Skeletal muscle satellite cell (primary cell): ENCODE data around the gene F3.

Source experiments
- H3K27me3 ChIP-seq: 2 replicates; pipeline ENCODE4 v1.7.0; 2013; ENCODE audit warnings: low read length; ENCODE audit not compliant: control insufficient read depth, insufficient read depth
- H3K36me3 ChIP-seq: 2 replicates; pipeline ENCODE4 v1.7.0; 2013; ENCODE audit warnings: mild to moderate bottlenecking, control low read depth, low read length; ENCODE audit not compliant: insufficient read depth
- H3K4me1 ChIP-seq: 2 replicates; pipeline ENCODE4 v1.7.0; 2013; ENCODE audit warnings: low read length; ENCODE audit not compliant: control insufficient read depth, insufficient read depth
- H3K4me2 ChIP-seq: 2 replicates; pipeline ENCODE4 v1.7.0; 2013; ENCODE audit warnings: mild to moderate bottlenecking, low read length
- H3K4me3 ChIP-seq: 2 replicates; pipeline ENCODE4 v1.7.0; 2013; ENCODE audit warnings: low read length
- H3K9ac ChIP-seq: 2 replicates; pipeline ENCODE4 v1.7.0; 2013; ENCODE audit warnings: mild to moderate bottlenecking, low read depth, low read length, moderate library complexity
- H3K9me3 ChIP-seq: replicated peaks from 2 replicates; pipeline ENCODE4 v1.7.0; 2013; ENCODE audit warnings: mild to moderate bottlenecking, control low read depth, low read length

Gene F3

DNA sequence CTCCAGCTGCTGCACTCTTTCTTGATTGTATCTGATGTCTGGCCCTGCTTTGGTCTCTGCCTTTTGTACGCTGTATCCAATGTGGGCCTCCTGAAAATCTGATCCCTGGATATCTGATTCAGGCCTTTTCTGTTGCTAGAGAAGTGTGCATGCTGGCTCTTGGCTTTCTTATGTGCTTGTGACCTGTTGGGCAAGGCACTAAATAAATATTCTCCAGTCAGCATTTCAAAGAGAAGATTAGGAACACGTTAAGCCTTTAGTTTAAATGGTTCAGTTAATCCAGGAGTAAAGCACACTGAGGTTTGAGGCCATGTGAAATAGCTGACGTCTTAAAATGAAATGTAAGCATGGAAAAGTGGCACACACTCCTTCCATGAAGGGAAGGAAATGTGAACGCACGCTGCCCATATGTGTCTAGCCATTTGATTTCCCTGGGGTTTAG is 9.3 kb upstream of the F3 start:
- H3K4me3 ChIP-seq, result no peak overlapping the region
- no peaks in the 10 kb centered on the region for H3K36me3 ChIP-seq
- H3K27me3 ChIP-seq, result no peaks in the 10 kb centered on the region
- H3K4me2 ChIP-seq, result no peak overlapping the region
- peaks cover 25% of the 10 kb centered on the region for H3K4me1 ChIP-seq
- H3K9me3 ChIP-seq, result no peaks in the 10 kb centered on the region
- H3K9ac ChIP-seq, result no peak overlapping the region

DNA sequence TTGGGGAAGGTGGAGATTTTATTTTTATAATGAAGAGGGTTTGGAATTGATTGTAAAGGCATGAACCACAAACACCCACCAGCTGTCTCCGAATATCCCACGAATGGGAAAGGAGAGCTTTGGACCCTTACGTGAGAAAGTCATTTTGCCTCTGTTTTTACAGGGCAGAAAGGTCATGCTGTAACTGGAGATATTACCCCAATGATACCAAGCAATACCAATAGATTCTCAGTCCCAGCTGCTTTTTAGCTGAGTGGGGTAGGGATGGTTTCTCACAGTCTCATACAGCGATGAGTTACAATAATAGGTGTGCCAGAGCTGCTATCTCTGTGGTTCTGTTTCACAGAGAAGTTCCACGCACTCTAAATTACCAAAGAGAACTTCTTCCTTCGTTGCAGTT is 8.8 kb upstream of the F3 start:
- no peaks in the 10 kb centered on the region for H3K9me3 ChIP-seq
- no peak overlapping the region for H3K4me3 ChIP-seq
- no peak overlapping the region for H3K9ac ChIP-seq
- peaks cover 29% of the 10 kb centered on the region for H3K4me1 ChIP-seq
- no peak overlapping the region for H3K4me2 ChIP-seq
- H3K27me3 ChIP-seq, result no peaks in the 10 kb centered on the region
- H3K36me3 ChIP-seq, result no peaks in the 10 kb centered on the region

- H3K9me3 ChIP-seq, result no peaks in the 10 kb centered on the region
- H3K4me3 ChIP-seq, result no peak overlapping the region
- H3K36me3 ChIP-seq, result no peaks in the 10 kb centered on the region
- H3K4me1 ChIP-seq, result peaks cover 35% of the 10 kb centered on the region
- H3K27me3 ChIP-seq, result no peaks in the 10 kb centered on the region
- no peak overlapping the region for H3K4me2 ChIP-seq
- no peak overlapping the region for H3K9ac ChIP-seq
Measured at GRCh38 chr1:94549706-94550105, 8.1 kb upstream of the F3 start.

DNA sequence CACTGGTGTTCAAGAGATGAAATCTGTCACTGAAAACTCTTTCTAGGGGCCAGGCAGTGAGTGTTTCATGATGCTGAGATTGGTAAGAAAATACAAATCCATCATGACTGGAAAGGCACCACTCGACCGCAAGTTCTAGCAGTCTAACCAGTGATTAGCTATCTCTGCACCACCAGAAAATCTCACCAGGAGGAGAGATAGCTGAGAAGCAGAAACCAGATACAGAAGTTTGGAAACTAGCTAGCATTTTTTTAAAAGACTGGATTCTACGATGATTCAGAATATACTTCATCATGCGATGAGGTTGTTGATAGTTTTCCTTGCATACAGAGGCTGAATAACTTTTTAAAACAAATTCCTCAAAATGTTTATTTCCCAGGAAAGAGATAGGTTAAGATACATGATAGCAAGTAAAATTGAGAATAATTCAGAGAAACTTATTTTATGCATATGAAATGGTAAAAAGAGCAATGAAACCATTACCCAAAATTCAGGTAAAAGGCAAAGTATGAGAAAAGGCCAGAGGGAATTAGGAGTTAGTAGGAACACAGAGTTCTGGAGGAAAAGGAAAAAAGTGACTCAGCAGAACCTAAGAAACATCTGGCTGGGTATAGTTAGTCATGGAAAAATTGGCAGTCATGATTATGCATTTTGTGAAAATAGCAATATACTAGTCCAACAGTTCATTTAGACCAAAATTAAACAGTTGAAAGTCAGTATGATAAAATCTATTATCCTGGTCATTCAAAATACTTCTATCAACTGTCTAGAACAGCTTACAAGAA is 3.3 kb upstream of the F3 start:
- H3K4me1 ChIP-seq, result peaks cover 47% of the 10 kb centered on the region
- peak overlapping the region; percentile 10 for H3K4me3 ChIP-seq
- H3K9ac ChIP-seq, result peak overlapping the region; percentile 35
- H3K36me3 ChIP-seq, result no peaks in the 10 kb centered on the region
- H3K9me3 ChIP-seq, result no peaks in the 10 kb centered on the region
- H3K4me2 ChIP-seq, result peak overlapping the region; percentile 49
- no peaks in the 10 kb centered on the region for H3K27me3 ChIP-seq

DNA sequence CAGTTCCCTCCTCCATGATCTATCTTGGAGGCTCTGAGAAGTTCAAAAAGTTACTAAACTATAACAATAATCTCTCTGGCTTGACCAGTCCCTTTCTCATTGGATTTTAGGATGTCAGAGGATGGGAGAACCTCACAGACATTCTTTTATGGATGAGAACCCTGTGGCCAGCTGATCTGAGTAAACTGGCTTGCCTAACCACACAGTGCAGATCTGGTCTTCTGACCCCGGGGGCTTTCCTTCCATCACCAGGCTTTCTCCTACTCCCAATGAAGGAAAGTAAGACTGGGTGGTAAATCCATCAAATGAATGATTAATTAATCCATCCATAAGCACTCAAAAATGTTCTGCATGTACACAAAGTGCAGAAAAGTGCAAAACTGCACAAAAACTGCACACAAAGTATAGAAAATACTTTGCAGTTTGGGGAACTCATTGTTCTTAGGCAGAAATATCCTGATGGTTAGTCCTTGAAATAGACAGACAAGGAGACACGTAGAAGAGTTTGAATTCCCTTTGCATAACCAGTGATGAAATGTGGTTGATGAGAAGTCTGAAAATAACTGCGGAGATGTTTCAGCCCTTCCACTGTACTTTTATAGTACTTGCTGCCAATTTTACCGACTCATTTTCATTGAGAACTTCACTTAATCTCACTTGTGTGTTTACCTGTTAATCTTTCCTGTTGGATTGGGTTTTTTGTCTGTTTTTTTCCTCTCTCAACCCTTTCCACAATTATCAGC is 2.5 kb upstream of the F3 start:
- peaks cover 54% of the 10 kb centered on the region for H3K4me1 ChIP-seq
- peak overlapping the region; percentile 10 for H3K4me3 ChIP-seq
- no peaks in the 10 kb centered on the region for H3K9me3 ChIP-seq
- peak overlapping the region; percentile 49 for H3K4me2 ChIP-seq
- H3K36me3 ChIP-seq, result no peaks in the 10 kb centered on the region
- H3K27me3 ChIP-seq, result no peaks in the 10 kb centered on the region
- peak overlapping the region; percentile 35 for H3K9ac ChIP-seq

DNA sequence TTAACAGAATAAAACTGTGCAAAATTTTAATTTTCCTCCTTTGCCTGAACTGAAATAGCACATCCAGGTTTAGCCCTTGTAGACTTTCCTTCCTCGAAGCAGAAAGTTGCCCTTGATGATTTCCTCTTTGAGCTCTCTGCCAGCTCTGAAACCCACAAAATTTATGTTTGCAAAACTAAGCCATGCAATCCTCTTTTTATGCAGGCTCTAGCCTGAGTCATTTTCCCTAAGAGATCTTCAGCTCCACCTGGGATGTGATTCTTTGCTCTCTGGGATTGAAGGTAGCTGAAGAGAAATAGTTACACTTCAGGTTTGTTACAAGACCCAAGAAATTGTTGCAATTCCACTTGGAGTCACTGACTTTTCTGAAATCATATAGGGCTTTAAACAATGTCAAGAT is 1.4 kb upstream of the F3 start:
- Histone ChIP-seq H3K4me1 (peaks cover 63% of the 10 kb centered on the region), H3K36me3 (peaks cover 3% of the 10 kb centered on the region), H3K9me3 (no peaks in the 10 kb centered on the region), H3K4me3 (no peak overlapping the region), H3K27me3 (no peaks in the 10 kb centered on the region), H3K4me2 (peak overlapping the region; percentile 83), H3K9ac (peak overlapping the region; percentile 67)

- H3K4me2 ChIP-seq, result peak overlapping the region; percentile 83
- H3K27me3 ChIP-seq, result no peaks in the 10 kb centered on the region
- no peaks in the 10 kb centered on the region for H3K9me3 ChIP-seq
- peaks cover 67% of the 10 kb centered on the region for H3K4me1 ChIP-seq
- peak overlapping the region; percentile 67 for H3K9ac ChIP-seq
- peak overlapping the region; percentile 77 for H3K4me3 ChIP-seq
- peaks cover 5% of the 10 kb centered on the region for H3K36me3 ChIP-seq
Measured at GRCh38 chr1:94542088-94542870, 720 bp upstream of the F3 start.

DNA sequence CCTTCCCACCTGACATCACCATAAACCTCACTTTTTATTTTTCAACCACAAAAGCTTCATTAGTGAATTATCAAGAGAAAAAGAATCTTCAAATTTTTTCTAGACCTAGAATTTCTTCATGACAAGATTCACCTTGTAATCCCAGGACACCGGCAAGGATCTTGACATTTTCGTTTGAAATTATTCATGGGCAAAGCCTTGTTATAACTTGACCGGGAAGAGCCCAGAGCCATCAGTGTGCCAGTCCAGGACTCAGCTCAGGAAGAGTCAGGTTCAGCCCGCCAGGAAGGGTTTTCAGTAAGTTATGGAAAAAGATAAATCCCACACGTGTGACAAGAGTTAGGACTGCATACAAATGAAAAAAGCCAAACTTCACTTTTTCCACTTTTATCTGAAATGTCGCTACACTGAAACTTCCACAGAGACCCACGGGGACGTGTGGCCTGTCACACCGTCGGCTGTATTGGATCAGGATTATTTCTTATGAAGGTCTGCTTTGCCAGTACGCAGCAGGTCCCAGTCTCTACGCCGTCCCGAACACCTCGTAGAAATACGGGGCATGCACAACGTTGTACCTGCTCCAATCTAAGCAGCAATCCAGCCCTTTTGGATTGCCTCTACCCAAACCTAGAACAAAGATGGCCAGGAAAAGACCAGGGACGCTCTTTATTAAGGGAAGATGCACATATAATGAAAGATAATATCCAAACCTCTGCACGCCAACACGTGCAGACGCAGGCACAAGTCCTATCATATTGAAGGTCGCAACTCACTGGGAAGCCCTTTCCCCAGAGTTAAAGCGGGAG is 916 bp downstream of the F3 start:
- H3K27me3 ChIP-seq, result no peaks in the 10 kb centered on the region
- H3K9ac ChIP-seq, result peak overlapping the region; percentile 82
- H3K36me3 ChIP-seq, result peaks cover 12% of the 10 kb centered on the region

DNA sequence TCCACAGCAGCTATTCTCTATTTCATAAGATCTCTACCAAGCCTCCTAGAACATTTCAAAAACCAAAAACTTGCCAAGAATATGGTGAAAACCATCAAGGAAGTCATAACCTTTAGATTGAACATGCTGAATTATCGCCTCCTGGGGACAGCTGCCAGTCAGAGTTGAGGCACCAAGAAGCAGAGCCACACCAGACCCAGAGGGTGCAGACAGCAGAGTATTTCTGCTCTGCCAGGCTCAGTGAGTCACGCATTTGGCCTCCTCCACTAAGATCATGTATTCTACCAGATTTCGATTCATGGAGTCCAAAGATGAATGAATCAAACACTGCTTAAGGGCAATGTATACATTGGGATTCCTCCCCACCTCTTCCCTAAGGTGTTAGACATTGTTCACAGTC is 2.1 kb downstream of the F3 start:
- H3K9ac ChIP-seq, result no peak overlapping the region
- H3K36me3 ChIP-seq, result peaks cover 23% of the 10 kb centered on the region
- peaks cover 53% of the 10 kb centered on the region for H3K4me1 ChIP-seq
- H3K9me3 ChIP-seq, result no peaks in the 10 kb centered on the region
- peak overlapping the region; percentile 77 for H3K4me3 ChIP-seq
- H3K27me3 ChIP-seq, result no peaks in the 10 kb centered on the region
- H3K4me2 ChIP-seq, result peak overlapping the region; percentile 86

More for the DNA sequence above, 916 bp downstream of the F3 start:
- Histone ChIP-seq H3K4me1 (peaks cover 65% of the 10 kb centered on the region), H3K4me3 (peak overlapping the region; percentile 77), H3K9me3 (no peaks in the 10 kb centered on the region), H3K4me2 (peak overlapping the region; percentile 86)

DNA sequence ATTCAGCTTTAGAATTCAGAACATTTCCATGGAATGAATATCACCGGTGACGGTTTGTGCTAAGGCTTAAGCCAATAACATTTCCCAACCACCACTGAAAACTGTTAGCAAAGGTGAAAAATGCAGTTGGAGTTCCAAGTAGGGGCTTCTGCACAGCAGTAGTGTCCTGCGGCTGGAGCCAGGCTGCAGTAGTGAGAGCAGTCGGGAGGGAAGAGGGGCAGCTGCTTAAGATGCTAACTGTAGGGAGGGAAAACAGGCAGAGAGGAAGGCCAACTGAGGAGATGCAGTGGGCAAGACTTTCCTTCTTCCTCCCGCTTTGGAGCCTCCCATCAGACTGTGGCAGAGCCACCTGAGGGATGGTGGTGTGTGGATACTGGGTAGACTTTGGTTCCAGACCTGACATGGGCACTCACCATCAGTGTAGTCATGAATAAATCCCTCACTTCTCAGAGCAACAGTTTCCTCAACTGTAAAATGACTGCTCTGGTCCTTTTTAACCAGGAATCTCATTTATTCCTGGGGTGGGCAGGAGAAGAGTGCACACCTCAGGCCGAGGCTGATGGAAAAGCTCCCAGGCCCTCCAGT is 3.2 kb downstream of the F3 start:
- Histone ChIP-seq H3K4me1 (peaks cover 41% of the 10 kb centered on the region), H3K9ac (peak overlapping the region; percentile 6), H3K4me2 (peak overlapping the region; percentile 86), H3K9me3 (no peaks in the 10 kb centered on the region), H3K27me3 (no peaks in the 10 kb centered on the region), H3K36me3 (peaks cover 29% of the 10 kb centered on the region), H3K4me3 (peak overlapping the region; percentile 15)
